Spleen (tissue), 11 donors: ENCODE results near the gene IL33. TPM values are rescaled to one million over a fixed set of nuclear protein-coding genes. Genes with fewer than 3 reads are reported as not detected.

Experiments
- DNase-seq: peaks from one replicate; pipeline ENCODE4 v3.0.0-alpha.2; 2020
- H3K27ac ChIP-seq, 8 donors: fragments of 200-600 bp; sonication (generic) in 7 of 8; 1 replicate in 4 of 8; 2 replicates in 4 of 8; pipeline versions ENCODE4 v1.5.0 to v1.8.0; 2016 to 2021; ENCODE audit warnings: inconsistent platforms in 4 of 8, mild to moderate bottlenecking in 4 of 8, moderate library complexity in 1 of 8
- H3K27me3 ChIP-seq, 7 donors: fragments of 200-600 bp; sonication (generic) in 6 of 7; replicated peaks in 1 of 7; 1 replicate in 4 of 7; 2 replicates in 3 of 7; pipeline versions ENCODE4 v1.5.0 to v1.8.0; 2016 to 2021; ENCODE audit warnings: inconsistent platforms in 3 of 7, mild to moderate bottlenecking in 1 of 7
- H3K36me3 ChIP-seq, 6 donors: fragments of 200-600 bp; sonication (generic) in 5 of 6; 1 replicate in 4 of 6; 2 replicates in 2 of 6; pipeline versions ENCODE4 v1.5.0 to v1.8.0; 2016 to 2021; ENCODE audit warnings: inconsistent platforms in 2 of 6
- H3K4me1 ChIP-seq, 6 donors: fragments of 200-600 bp; sonication (generic) in 5 of 6; 1 replicate in 3 of 6; 2 replicates in 3 of 6; pipeline versions ENCODE4 v1.5.0 to v1.8.0; 2016 to 2021; ENCODE audit warnings: inconsistent platforms in 3 of 6
- H3K4me3 ChIP-seq, 8 donors: fragments of 200-600 bp; sonication (generic) in 7 of 8; 1 replicate in 4 of 8; 2 replicates in 4 of 8; pipeline versions ENCODE4 v1.5.0 to v1.8.0; 2016 to 2021; ENCODE audit warnings: inconsistent platforms in 4 of 8, mild to moderate bottlenecking in 4 of 8, moderate library complexity in 2 of 8
- H3K9me3 ChIP-seq, 8 donors: fragments of 200-600 bp; sonication (generic) in 7 of 8; 1 replicate in 4 of 8; 2 replicates in 4 of 8; pipeline versions ENCODE4 v1.5.0 to v1.8.0; 2016 to 2021; ENCODE audit warnings: inconsistent platforms in 4 of 8
- POLR2A ChIP-seq, 3 donors: fragments of 450-650 bp; IDR thresholded peaks; one replicate each; pipeline ENCODE4 v1.5.1; 2017; ENCODE audit warnings: antibody characterized with exemption in 3 of 3, mild to moderate bottlenecking in 1 of 3
- POLR2AphosphoS5 ChIP-seq, 3 donors: sonication (generic); formaldehyde crosslinking; IDR thresholded peaks; one replicate each; pipeline ENCODE4 v1.5.1; 2017; ENCODE audit warnings: antibody characterized with exemption in 3 of 3
- WGBS, 5 donors: extraction: QIAGEN DNeasy Blood & Tissue Kit in 3 of 5; methylation state at CpG; one replicate each; pipeline versions ENCODE4 v1.1.5 to v1.1.7; 2013 to 2018; 5-methylcytosine and 5-hydroxymethylcytosine counted together
- intact Hi-C: fragments of 100-400 bp; cut with DNase I; formaldehyde crosslinking; loops from one replicate; pipeline ENCODE4 v1.15.0; 2023; ENCODE audit warnings: low total_unique reads
- polyA plus RNA-seq, 3 donors: library from polyadenylated mRNA; stranded (reverse); fragments of 200-250 nt; gene quantifications; one replicate each; pipeline ENCODE4 v1.2.1, GENCODE V29; 2013
- total RNA-seq, 7 donors: library from RNA; depleted of rRNA in 3 of 7; stranded (reverse); fragments of >200 nt in 3 of 7; fragmentation: NEBNext Ultra II Directional in 4 of 7; extraction: Animal tissue kit (Norgen Biotek cat#: 25700) in 4 of 7; gene quantifications; one replicate each; pipeline versions ENCODE4 v1.1.0 to v1.2.1, GENCODE V29; 2016 to 2021
- TF ChIP-seq, protein P1 (sequence below), 11 experiments: fragments of 200-600 bp in 7 of 11; fragments of 450-650 bp in 4 of 11; sonication (generic) in 4 of 11; IDR thresholded peaks in 8 of 11; conservative IDR thresholded peaks in 3 of 11; 1 replicate in 7 of 11; 2 replicates in 4 of 11; pipeline versions ENCODE4 v1.4.0 to v1.8.0; 2016 to 2021; ENCODE audit warnings: antibody characterized with exemption in 11 of 11, inconsistent platforms in 4 of 11, mild to moderate bottlenecking in 1 of 11
- donor health status: healthy with polysubstance abuse.
- donor health status: DM: no; HTN: no; CAD: no; lungs with moderate emphysema.
- donor health status: DM: no; HTN: no; CAD: no.
- donor health status: Bipolar disorder and iron deficiency.
- donor health status: healthy.
- donor health status: DM: no; HTN: no; CAD: no.
- donor health status: DM: yes; HTN: yes; CAD: no.

Gene IL33
- total and polyA plus RNA-seq, 10 donors = 2.7 to 18.9 (median 11.2) TPM

- no peak for DNase-seq
- H3K27ac ChIP-seq = peak overlapping the region in 2 of 8 donors; percentile 29 to 44
- H3K27me3 ChIP-seq = peaks cover 0 to 3% (median 0%) of the 10 kb centered on the region in 7 donors
- TF ChIP-seq, protein P1, sequence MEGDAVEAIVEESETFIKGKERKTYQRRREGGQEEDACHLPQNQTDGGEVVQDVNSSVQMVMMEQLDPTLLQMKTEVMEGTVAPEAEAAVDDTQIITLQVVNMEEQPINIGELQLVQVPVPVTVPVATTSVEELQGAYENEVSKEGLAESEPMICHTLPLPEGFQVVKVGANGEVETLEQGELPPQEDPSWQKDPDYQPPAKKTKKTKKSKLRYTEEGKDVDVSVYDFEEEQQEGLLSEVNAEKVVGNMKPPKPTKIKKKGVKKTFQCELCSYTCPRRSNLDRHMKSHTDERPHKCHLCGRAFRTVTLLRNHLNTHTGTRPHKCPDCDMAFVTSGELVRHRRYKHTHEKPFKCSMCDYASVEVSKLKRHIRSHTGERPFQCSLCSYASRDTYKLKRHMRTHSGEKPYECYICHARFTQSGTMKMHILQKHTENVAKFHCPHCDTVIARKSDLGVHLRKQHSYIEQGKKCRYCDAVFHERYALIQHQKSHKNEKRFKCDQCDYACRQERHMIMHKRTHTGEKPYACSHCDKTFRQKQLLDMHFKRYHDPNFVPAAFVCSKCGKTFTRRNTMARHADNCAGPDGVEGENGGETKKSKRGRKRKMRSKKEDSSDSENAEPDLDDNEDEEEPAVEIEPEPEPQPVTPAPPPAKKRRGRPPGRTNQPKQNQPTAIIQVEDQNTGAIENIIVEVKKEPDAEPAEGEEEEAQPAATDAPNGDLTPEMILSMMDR (IDR thresholded peaks at IDR 0.05 in 8 of 11, conservative IDR thresholded peaks at IDR 0.05 in 3 of 11) = no peak
- peak in 1 of 3 donors; percentile 48 for TF ChIP-seq POLR2AphosphoS5 (IDR thresholded peaks at IDR 0.05)
- peaks cover 0 to 13% (median under 1%) of the 10 kb centered on the region in 6 donors for H3K4me1 ChIP-seq
- intact Hi-C loops = no loop called here
- no peaks in the 10 kb centered on the region for H3K36me3 ChIP-seq
- no peaks in the 10 kb centered on the region for H3K9me3 ChIP-seq
- 48 to 70% (median 61%) methylated on average over 1 of the region's 1 CpG for WGBS, 5 donors
- H3K4me3 ChIP-seq = no peak overlapping the region
Measured at GRCh38 chr9:6234014-6234413, 18.4 kb downstream of the IL33 start.

GRCh38 chr9:6237267-6237666 is 21.7 kb downstream of the IL33 start:
- Histone ChIP-seq H3K36me3 (no peaks in the 10 kb centered on the region), H3K4me1 (no peaks in the 10 kb centered on the region), H3K9me3 (no peaks in the 10 kb centered on the region), H3K27ac (no peak overlapping the region), H3K4me3 (no peak overlapping the region), H3K27me3 (peaks cover 0 to 3% (median 0%) of the 10 kb centered on the region in 7 donors)
- DNase-seq = no peak
- TF ChIP-seq, protein P1 (IDR thresholded peaks at IDR 0.05 in 8 of 11, conservative IDR thresholded peaks at IDR 0.05 in 3 of 11) = no peak
- TF ChIP-seq POLR2A (IDR thresholded peaks at IDR 0.05) (no peak), POLR2AphosphoS5 (IDR thresholded peaks at IDR 0.05) (no peak)
- intact Hi-C loops = no loop called here
- WGBS, 5 donors = 89 to 94% (median 90%) methylated on average over 2 of the region's 2 CpGs

GRCh38 chr9:6239048-6239461 is 23.4 kb downstream of the IL33 start:
- no peak for DNase-seq

GRCh38 chr9:6239694-6240093 is 24.1 kb downstream of the IL33 start:
- Histone ChIP-seq H3K27me3 (no peaks in the 10 kb centered on the region), H3K4me3 (no peak overlapping the region), H3K27ac (no peak overlapping the region), H3K4me1 (no peaks in the 10 kb centered on the region), H3K36me3 (no peaks in the 10 kb centered on the region), H3K9me3 (no peaks in the 10 kb centered on the region)
- TF ChIP-seq, protein P1 (IDR thresholded peaks at IDR 0.05 in 8 of 11, conservative IDR thresholded peaks at IDR 0.05 in 3 of 11) = no peak
- TF ChIP-seq POLR2A (IDR thresholded peaks at IDR 0.05) (no peak), POLR2AphosphoS5 (IDR thresholded peaks at IDR 0.05) (no peak)
- 78 to 92% (median 90%) methylated on average over 2 of the region's 2 CpGs for WGBS, 5 donors
- no peak for DNase-seq
- intact Hi-C loops = no loop called here

More at GRCh38 chr9:6239048-6239461, 23.4 kb downstream of the IL33 start:
- intact Hi-C loops = no loop called here
- Histone ChIP-seq H3K4me3 (no peak overlapping the region), H3K27ac (no peak overlapping the region), H3K27me3 (peaks cover 0 to 3% (median 0%) of the 10 kb centered on the region in 7 donors), H3K4me1 (no peaks in the 10 kb centered on the region), H3K36me3 (no peaks in the 10 kb centered on the region), H3K9me3 (no peaks in the 10 kb centered on the region)
- TF ChIP-seq, protein P1 (IDR thresholded peaks at IDR 0.05 in 8 of 11, conservative IDR thresholded peaks at IDR 0.05 in 3 of 11) = no peak
- TF ChIP-seq POLR2A (IDR thresholded peaks at IDR 0.05) = no peak
- TF ChIP-seq POLR2AphosphoS5 (IDR thresholded peaks at IDR 0.05) = no peak
- 84 to 88% (median 87%) methylated on average over 5 of the region's 5 CpGs for WGBS, 5 donors
